CD14-positive monocyte (primary cell): ENCODE results near the gene PKM. TPM values are rescaled to one million over a fixed set of nuclear protein-coding genes. Genes with fewer than 3 reads are reported as not detected.

ENCODE experiments used
- DNase-seq, 3 donors: peaks; one replicate each; pipeline ENCODE4 v3.0.0-alpha.2; 2011 to 2022
- H2AFZ ChIP-seq: 2 replicates; pipeline ENCODE4 v1.6.0; 2012; ENCODE audit warnings: mild to moderate bottlenecking, low read depth, low read length, inconsistent platforms; ENCODE audit not compliant: insufficient read depth, poor library complexity, severe bottlenecking
- H3K27ac ChIP-seq, 2 donors: 1 replicate in 1 of 2; 2 replicates in 1 of 2; pipeline ENCODE4 v1.5.1; 2012 to 2013; ENCODE audit warnings: low read length in 2 of 2, control low read depth in 1 of 2, inconsistent platforms in 1 of 2, low read depth in 1 of 2, mild to moderate bottlenecking in 1 of 2
- H3K27me3 ChIP-seq, 2 donors: one replicate each; pipeline versions ENCODE4 v1.6.0 to v1.6.1; 2011 to 2013; ENCODE audit warnings: low read length in 2 of 2; ENCODE audit not compliant: control insufficient read depth in 2 of 2, insufficient read depth in 2 of 2
- H3K36me3 ChIP-seq, 2 donors: replicated peaks in 1 of 2; 1 replicate in 1 of 2; 2 replicates in 1 of 2; pipeline versions ENCODE4 v1.5.1 to v1.6.1; 2012 to 2013; ENCODE audit warnings: low read length in 2 of 2, control low read depth in 1 of 2, inconsistent platforms in 1 of 2, mild to moderate bottlenecking in 1 of 2; ENCODE audit not compliant: insufficient read depth in 2 of 2, control insufficient read depth in 1 of 2
- H3K4me1 ChIP-seq, 2 donors: 1 replicate in 1 of 2; 2 replicates in 1 of 2; pipeline versions ENCODE4 v1.5.1 to v1.6.1; 2012 to 2013; ENCODE audit warnings: low read length in 2 of 2, control low read depth in 1 of 2, inconsistent platforms in 1 of 2, mild to moderate bottlenecking in 1 of 2, moderate library complexity in 1 of 2; ENCODE audit not compliant: insufficient read depth in 2 of 2, control insufficient read depth in 1 of 2
- H3K4me2 ChIP-seq: replicated peaks from 2 replicates; pipeline ENCODE3; 2012; ENCODE audit warnings: low read length, moderate library complexity, mild to moderate bottlenecking; ENCODE audit not compliant: poor library complexity, severe bottlenecking; ENCODE audit errors: extremely low read depth
- H3K4me3 ChIP-seq, 3 experiments: fragments of 200-600 bp in 1 of 3; sonication (generic) in 1 of 3; replicated peaks in 1 of 3; 1 replicate in 2 of 3; 2 replicates in 1 of 3; pipeline ENCODE4 v1.5.1; 2011 to 2013; ENCODE audit warnings: low read length in 3 of 3, mild to moderate bottlenecking in 3 of 3, control low read depth in 2 of 3, low read depth in 2 of 3, inconsistent platforms in 1 of 3, moderate library complexity in 1 of 3
- H3K79me2 ChIP-seq: 2 replicates; pipeline ENCODE4 v1.6.0; 2012; ENCODE audit warnings: mild to moderate bottlenecking, control low read depth, inconsistent platforms, low read length, moderate library complexity; ENCODE audit not compliant: insufficient read depth
- H3K9ac ChIP-seq: 2 replicates; pipeline ENCODE4 v1.6.0; 2017; ENCODE audit warnings: low read length, mild to moderate bottlenecking; ENCODE audit not compliant: insufficient read depth, poor library complexity, severe bottlenecking
- H3K9me3 ChIP-seq, 2 donors: replicated peaks in 1 of 2; 1 replicate in 1 of 2; 2 replicates in 1 of 2; pipeline versions ENCODE4 v1.5.1 to v1.6.1; 2012 to 2013; ENCODE audit warnings: low read length in 2 of 2, control low read depth in 1 of 2; ENCODE audit not compliant: control insufficient read depth in 1 of 2, insufficient read depth in 1 of 2
- H4K20me1 ChIP-seq: 2 replicates; pipeline ENCODE4 v1.6.0; 2012; ENCODE audit warnings: mild to moderate bottlenecking, low read length, control low read depth, moderate library complexity; ENCODE audit not compliant: insufficient read depth
- H3K27ac Mint-ChIP-seq, 7 donors: one replicate each; pipeline ENCODE4 v1.8.0; 2020; ENCODE audit warnings: mild to moderate bottlenecking in 7 of 7, mixed read lengths in 7 of 7, moderate library complexity in 6 of 7, inconsistent platforms in 2 of 7
- H3K27me3 Mint-ChIP-seq, 3 donors: one replicate each; pipeline ENCODE4 v1.8.0; 2021 to 2022; ENCODE audit warnings: low read depth in 3 of 3, mild to moderate bottlenecking in 3 of 3, mixed read lengths in 3 of 3, moderate library complexity in 3 of 3, inconsistent platforms in 1 of 3
- H3K36me3 Mint-ChIP-seq, 2 donors: one replicate each; pipeline ENCODE4 v1.8.0; 2020; ENCODE audit warnings: mixed read lengths in 2 of 2, inconsistent platforms in 1 of 2, mild to moderate bottlenecking in 1 of 2
- H3K4me1 Mint-ChIP-seq: one replicate; pipeline ENCODE4 v1.8.0; 2020; ENCODE audit warnings: mild to moderate bottlenecking, mixed read lengths
- H3K4me3 Mint-ChIP-seq, 2 donors: one replicate each; pipeline ENCODE4 v1.8.0; 2020; ENCODE audit warnings: mild to moderate bottlenecking in 2 of 2, mixed read lengths in 2 of 2, moderate library complexity in 1 of 2
- H3K9me3 Mint-ChIP-seq, 7 donors: one replicate each; pipeline ENCODE4 v1.8.0; 2020 to 2022; ENCODE audit warnings: mixed read lengths in 7 of 7, mild to moderate bottlenecking in 6 of 7, moderate library complexity in 6 of 7, inconsistent platforms in 2 of 7
- WGBS: methylation state at CpG from one replicate; pipeline ENCODE4 v1.1.5; 2013; ENCODE audit warnings: missing lambda C conversion rate; ENCODE audit not compliant: insufficient coverage; 5-methylcytosine and 5-hydroxymethylcytosine counted together
- intact Hi-C, 2 donors: fragments of 100-400 bp; cut with micrococcal nuclease; formaldehyde crosslinking; loops; one replicate each; pipeline versions ENCODE4 v1.15.0 to v1.15.1; 2023
- polyA plus RNA-seq, 3 donors: library from polyadenylated mRNA; depleted of rRNA in 1 of 3; unstranded in 2 of 3; stranded (reverse) in 1 of 3; fragments of 300-500 nt in 2 of 3; fragments of >200 nt in 1 of 3; fragmentation: Illumina TruSeq in 2 of 3; gene quantifications; 1 replicate in 2 of 3; 2 replicates in 1 of 3; pipeline ENCODE4 v1.2.3, GENCODE V29; 2012 to 2021
- TF ChIP-seq, protein P1 (sequence below): fragments of 200-600 bp; IDR thresholded peaks from one replicate; pipeline ENCODE4 v1.8.0; 2022; ENCODE audit warnings: antibody characterized with exemption, mild to moderate bottlenecking

The PKM gene
- polyA plus RNA-seq, 3 donors = 544 to 999 (median 986) TPM

DNA sequence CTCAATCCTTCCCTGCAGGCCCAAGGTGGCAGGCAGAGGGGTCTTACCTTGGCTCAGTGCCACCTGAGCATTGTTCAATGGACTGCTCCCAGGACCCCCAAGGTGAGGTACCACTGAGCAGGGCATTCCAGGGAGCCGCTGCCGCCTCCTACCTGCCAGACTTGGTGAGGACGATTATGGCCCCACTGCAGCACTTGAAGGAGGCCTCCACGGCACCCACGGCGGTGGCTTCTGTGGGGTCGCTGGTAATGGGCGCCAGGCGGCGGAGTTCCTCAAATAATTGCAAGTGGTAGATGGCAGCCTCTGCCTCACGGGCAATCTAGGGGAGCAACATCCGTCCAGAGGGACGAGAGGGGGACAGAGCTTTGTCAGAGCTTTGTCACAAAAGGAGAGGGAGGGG lies 28.7 kb downstream of the PKM start:
- peaks cover 32% of the 10 kb centered on the region for H3K79me2 ChIP-seq
- Mint-ChIP-seq H3K4me3 (no peak overlapping the region), H3K9me3 (peaks cover 0 to 9% (median 3%) of the 10 kb centered on the region in 7 donors), H3K4me1 (peaks cover 15% of the 10 kb centered on the region), H3K27ac (peak overlapping the region in 6 of 7 donors; percentile 14 to 86 (median 50)), H3K36me3 (peaks cover 94 to 96% of the 10 kb centered on the region in 2 donors), H3K27me3 (peaks cover 11 to 17% (median 16%) of the 10 kb centered on the region in 3 donors)
- H3K4me1 ChIP-seq = peaks cover 8 to 14% of the 10 kb centered on the region in 2 donors
- intact Hi-C loops = loop anchor here in 1 of 2 donors (10.0 kb wide), 1 partner anchor 52 kb away; no protein-coding TSS in a partner anchor
- TF ChIP-seq, protein P1, sequence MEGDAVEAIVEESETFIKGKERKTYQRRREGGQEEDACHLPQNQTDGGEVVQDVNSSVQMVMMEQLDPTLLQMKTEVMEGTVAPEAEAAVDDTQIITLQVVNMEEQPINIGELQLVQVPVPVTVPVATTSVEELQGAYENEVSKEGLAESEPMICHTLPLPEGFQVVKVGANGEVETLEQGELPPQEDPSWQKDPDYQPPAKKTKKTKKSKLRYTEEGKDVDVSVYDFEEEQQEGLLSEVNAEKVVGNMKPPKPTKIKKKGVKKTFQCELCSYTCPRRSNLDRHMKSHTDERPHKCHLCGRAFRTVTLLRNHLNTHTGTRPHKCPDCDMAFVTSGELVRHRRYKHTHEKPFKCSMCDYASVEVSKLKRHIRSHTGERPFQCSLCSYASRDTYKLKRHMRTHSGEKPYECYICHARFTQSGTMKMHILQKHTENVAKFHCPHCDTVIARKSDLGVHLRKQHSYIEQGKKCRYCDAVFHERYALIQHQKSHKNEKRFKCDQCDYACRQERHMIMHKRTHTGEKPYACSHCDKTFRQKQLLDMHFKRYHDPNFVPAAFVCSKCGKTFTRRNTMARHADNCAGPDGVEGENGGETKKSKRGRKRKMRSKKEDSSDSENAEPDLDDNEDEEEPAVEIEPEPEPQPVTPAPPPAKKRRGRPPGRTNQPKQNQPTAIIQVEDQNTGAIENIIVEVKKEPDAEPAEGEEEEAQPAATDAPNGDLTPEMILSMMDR = no peak
- no peaks in the 10 kb centered on the region for H3K9me3 ChIP-seq
- H3K4me3 ChIP-seq = no peak overlapping the region
- H3K4me2 ChIP-seq = no peak overlapping the region
- peak overlapping the region in 1 of 2 donors; percentile 62 for H3K27ac ChIP-seq
- H2AFZ ChIP-seq = no peak overlapping the region
- peaks cover 91% of the 10 kb centered on the region in 2 donors for H3K36me3 ChIP-seq
- H3K27me3 ChIP-seq = peaks cover 0 to 14% of the 10 kb centered on the region in 2 donors
- no peak for DNase-seq
- H3K9ac ChIP-seq = no peak overlapping the region
- WGBS = 92% methylated on average over 13 of the region's 13 CpGs
- H4K20me1 ChIP-seq = peaks cover 95% of the 10 kb centered on the region

DNA sequence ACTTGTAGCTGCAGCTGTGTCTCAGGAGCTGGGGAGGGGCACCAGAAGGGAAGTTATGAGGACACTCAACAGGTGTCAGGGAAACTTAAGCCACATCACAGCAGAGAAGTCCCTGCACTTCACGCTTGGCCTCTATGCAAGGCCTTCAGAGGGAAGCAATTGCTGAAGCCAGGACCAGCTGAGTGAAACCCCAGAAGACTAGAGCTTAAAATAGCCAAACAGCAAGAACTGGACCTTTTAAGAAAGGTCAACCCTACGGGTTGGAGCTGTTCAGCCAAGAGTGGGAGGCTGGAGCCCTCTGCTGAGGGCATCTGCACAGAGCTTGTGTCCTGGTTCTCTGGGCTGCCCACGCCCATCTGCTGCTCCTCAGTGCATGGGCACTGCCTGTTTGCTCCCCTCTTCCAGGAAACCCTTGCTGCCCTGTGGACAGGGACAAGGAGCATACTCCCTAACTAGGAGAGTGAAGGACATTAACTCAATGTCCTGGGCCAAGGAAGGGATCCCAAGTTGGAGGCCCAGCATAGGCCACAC lies 29.5 kb downstream of the PKM start:
- Mint-ChIP-seq H3K9me3 (peaks cover 0 to 11% (median 3%) of the 10 kb centered on the region in 7 donors), H3K4me1 (peaks cover 17% of the 10 kb centered on the region), H3K27ac (peak overlapping the region in 6 of 7 donors; percentile 37 to 84 (median 58)), H3K36me3 (peaks cover 88 to 91% of the 10 kb centered on the region in 2 donors), H3K27me3 (peaks cover 18 to 24% (median 23%) of the 10 kb centered on the region in 3 donors), H3K4me3 (no peak overlapping the region)
- H2AFZ ChIP-seq = no peak overlapping the region
- peaks cover 24% of the 10 kb centered on the region for H3K79me2 ChIP-seq
- H3K36me3 ChIP-seq = peaks cover 82 to 83% of the 10 kb centered on the region in 2 donors
- H4K20me1 ChIP-seq = peaks cover 87% of the 10 kb centered on the region
- no peaks in the 10 kb centered on the region for H3K9me3 ChIP-seq
- H3K4me3 ChIP-seq = no peak overlapping the region
- H3K4me1 ChIP-seq = peaks cover 11 to 19% of the 10 kb centered on the region in 2 donors
- H3K27me3 ChIP-seq = peaks cover 3 to 22% of the 10 kb centered on the region in 2 donors
- WGBS = 90% methylated on average over 3 of the region's 3 CpGs
- DNase-seq = no peak
- TF ChIP-seq, protein P1 = no peak
- intact Hi-C loops = loop anchor here in 1 of 2 donors (10.0 kb wide), 1 partner anchor 53 kb away; no protein-coding TSS in a partner anchor
- H3K4me2 ChIP-seq = no peak overlapping the region
- H3K9ac ChIP-seq = no peak overlapping the region
- H3K27ac ChIP-seq = peak overlapping the region in 1 of 2 donors; percentile 62
